GM21390 (cell line): ENCODE data around the gene CFAP161.

ENCODE experiments used
- ATAC-seq: cut with Tn5 transposase; IDR thresholded peaks from one replicate; pipeline ENCODE4 v1.9.1; 2021; ENCODE audit not compliant: unreplicated experiment

Gene CFAP161, protein sequence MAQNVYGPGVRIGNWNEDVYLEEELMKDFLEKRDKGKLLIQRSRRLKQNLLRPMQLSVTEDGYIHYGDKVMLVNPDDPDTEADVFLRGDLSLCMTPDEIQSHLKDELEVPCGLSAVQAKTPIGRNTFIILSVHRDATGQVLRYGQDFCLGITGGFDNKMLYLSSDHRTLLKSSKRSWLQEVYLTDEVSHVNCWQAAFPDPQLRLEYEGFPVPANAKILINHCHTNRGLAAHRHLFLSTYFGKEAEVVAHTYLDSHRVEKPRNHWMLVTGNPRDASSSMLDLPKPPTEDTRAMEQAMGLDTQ

DNA sequence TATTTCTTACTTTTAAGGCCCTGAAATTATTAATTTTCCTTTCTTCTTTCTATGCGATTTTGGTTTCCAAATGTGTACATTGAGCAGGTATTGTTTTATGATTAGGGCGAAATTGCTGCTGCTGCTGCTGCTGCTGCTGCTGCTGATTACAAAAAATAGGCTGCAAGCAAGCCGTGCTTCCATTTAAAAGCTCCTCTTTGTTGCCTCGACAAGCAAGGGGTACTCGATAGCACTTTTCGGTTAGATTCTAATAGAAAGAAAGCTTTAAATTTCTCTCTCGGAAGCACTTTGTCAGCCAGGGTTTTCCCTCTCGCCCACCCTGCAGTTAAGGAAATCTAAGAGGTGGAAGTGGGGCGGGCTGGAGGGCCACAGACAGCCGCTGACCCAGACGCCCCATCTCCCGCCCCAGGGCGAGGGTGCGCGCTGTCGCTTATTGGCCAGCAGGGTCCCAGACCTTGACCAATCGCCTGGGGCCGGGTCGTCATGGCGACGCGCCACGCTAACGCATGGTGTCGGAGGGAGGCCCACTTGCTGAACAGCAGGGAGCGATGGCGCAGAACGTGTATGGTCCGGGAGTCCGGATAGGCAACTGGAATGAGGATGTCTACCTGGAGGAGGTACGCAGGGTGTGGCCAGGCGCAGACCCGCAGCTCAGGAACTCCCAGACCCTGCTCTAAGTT, at the start of gene CFAP161:
CFAP161 (plus strand) TSS at position 489 of the 680 bp plus-strand sequence; CDS start at position 549, 60 bp downstream.
- ATAC-seq: no peak

DNA sequence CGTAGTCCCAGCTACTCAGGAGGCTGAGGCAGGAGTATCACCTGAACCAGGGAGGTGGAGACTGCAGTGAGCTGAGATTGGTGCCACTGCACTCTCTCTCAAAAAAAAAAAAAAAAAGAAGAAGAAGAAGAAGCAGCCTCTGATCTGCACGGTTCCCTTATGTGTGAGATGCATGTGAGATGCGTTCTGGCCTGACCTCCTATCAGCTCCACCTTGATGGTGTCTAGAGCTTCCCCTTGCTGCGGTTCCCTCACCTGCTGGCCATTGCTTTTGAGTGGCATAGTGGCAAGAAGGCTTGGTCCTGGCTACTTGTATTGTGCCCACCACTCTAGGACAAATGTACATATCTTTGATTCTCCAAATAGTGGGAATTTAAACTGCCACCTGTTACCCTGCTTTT, 49.4 kb upstream of the CFAP161 start:
- no peak for ATAC-seq

- ATAC-seq: no peak
These were observed 48.9 kb upstream of the CFAP161 start for GRCh38 chr15:81085213-81085612.

GRCh38 chr15:81085898-81086297, 48.2 kb upstream of the CFAP161 start:
- ATAC-seq: no peak

GRCh38 chr15:81087066-81087465, 47.0 kb upstream of the CFAP161 start:
- no peak for ATAC-seq

DNA sequence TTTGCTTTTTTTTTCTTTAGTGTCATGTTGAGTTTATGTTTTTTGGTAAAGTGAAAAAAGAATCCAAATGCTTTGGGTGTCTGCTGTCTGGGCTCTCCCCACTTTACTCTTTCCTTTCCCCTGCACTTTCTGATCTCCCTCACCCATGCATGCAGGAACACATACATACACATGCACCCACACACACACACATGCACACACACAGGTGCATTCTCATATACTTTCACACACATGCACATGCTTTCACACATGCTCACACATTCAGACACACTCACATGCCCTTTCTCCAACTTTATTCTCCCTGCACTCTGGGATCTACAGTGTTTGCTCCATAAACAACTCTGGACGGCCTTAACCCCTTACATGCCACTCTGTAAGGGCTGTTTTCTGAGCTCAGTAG, 46.4 kb upstream of the CFAP161 start:
- ATAC-seq: no peak

GRCh38 chr15:81088470-81089013, 45.5 kb upstream of the CFAP161 start:
- no peak for ATAC-seq

GRCh38 chr15:81091889-81092558, 42.0 kb upstream of the CFAP161 start:
- no peak for ATAC-seq

DNA sequence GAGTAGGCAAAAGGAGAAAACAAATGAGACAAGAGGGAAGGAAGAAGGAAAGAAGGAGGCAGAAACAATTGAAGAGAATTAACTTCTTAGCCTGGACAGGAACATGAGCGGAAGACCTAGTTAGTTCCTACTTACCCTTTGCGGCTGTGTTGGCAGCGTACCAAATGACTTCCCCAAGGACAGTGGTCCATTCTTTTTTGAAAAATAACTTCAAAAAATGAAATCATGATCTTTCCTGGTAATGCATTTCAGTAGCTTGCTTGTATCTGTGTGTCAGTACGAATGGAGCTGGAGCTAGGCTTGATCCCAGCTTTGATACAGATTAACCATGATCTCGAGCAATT, 41.5 kb upstream of the CFAP161 start:
- no peak for ATAC-seq

DNA sequence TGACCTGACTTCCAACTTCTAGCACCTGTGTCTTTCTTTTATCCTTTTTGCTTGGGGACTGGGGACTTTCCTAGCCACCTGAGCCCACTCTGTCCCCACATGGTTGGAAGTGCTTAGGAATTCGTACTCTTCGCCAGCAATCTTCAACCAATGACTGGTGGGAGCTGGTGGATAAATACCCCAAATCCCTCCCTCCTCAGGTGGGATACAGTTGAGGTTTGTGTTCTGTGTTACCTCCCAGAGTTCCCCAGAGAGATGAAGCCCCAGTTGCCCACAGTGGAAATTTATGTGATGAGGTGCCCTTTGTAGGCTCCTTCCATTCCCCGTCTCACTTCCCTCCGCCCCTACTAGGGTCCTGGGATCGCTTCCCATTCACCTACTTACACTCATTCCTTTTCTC, 40.1 kb upstream of the CFAP161 start:
- no peak for ATAC-seq

DNA sequence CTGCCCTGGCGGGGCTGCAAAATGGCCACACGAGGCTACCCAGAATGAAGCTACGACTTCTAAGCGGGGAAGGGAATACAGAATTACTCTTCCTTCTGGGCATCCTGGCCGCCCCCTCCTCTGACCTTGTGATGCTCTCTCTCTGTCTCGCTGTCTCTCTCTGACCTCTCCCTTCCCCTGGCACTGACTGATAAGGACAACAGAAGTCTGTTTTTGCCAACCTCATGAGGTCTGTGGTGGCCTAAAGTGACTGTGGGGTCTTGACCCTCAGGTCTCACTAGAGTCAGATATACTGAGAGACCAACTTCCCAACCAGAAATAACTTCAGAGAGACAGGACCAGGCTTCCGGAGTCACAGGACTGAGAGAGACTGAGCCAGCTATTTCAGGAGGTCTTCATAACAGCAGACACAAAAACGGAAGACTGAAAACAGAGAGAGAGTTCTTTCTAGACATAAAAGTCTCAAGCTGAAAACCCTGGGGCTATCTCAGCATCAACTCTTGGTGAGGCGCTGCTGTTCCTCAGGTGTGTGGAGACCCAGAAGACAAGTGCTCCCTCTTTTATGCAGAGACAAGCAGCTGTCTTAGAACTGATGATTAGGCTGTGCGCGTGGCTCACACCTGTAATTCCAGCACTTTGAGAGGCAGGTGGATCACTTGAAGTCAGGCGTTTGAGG, 38.2 kb upstream of the CFAP161 start:
- no peak for ATAC-seq

GRCh38 chr15:81096398-81096797, 37.7 kb upstream of the CFAP161 start:
- ATAC-seq: no peak

DNA sequence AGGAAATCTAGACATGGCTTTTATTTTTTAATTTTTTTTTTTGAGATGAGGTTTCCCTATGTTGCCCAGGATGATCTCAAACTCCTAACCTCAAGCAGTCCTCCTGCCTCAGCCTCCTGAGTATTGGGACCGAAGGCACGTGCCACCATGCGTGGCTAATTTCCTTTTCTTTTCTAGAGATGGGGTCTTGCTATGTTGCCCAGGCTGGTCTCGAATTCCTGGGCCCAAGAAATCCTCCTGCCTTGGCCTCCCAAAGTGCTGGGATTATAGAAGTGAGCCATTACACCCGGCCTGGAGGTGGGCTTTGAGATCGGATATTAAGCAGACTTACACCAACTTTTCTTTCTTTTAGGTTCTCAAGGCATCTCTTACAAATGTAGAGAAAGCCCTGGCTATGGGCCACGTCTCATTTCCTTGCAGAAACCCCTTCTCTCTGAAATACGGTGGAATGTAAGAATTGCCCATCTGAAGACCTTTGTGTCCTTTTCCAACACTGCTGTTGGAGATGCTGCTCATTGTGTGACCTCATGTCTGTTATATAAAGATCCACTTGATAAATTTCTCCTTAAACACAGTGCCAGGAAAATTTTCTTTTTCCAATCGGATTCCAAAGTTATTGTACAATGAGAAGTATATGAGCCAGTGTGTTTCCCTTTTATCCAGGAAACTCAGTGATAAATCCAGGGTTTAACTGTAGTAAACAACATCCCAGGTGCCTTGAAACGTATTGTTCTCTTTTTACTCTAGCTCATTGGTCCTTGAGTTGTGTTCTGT, 36.8 kb upstream of the CFAP161 start:
- ATAC-seq: no peak

DNA sequence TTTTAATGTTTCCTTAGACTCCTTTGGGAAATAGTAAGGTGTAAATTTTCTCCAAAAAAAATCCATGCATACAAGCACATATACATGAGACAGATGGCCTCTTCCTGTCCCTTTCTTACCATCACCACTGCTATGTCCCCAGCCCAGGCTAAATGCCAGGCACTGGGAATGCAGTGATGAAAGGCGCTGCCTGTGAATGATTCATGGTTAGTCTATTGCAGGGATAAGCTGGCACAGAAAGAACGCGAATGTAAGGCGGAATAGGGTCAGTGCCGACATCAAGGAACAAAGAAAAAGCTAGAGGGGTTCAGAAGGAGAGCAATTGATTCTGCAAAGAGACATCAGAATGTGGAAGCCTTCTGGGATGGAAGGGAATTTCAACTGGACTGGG, 36.2 kb upstream of the CFAP161 start:
- no peak for ATAC-seq

DNA sequence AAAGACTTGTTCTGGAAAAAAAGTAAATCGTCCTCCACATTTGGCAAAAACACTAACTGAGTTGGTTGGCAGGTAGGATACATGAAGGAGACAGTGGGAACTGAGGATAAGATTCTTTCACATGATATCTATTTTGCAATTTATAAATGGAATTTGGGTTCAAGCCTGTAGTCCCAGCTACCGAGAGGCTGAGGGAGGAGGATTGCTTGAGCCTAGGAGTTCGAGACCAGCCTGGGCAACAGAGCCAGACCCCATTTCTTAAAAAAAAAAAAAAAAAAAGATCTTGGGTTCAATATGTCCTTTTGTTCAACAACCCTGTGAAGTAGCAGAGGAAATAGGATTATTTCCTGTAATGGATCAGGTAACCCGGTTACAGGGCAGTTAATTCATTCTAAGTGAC, 35.7 kb upstream of the CFAP161 start:
- no peak for ATAC-seq

GRCh38 chr15:81098861-81099651, 35.0 kb upstream of the CFAP161 start:
- no peak for ATAC-seq

- no peak for ATAC-seq
These were observed 31.9 kb upstream of the CFAP161 start for GRCh38 chr15:81101894-81102815.

- no peak for ATAC-seq
These were observed 30.2 kb upstream of the CFAP161 start for GRCh38 chr15:81103857-81104256.

DNA sequence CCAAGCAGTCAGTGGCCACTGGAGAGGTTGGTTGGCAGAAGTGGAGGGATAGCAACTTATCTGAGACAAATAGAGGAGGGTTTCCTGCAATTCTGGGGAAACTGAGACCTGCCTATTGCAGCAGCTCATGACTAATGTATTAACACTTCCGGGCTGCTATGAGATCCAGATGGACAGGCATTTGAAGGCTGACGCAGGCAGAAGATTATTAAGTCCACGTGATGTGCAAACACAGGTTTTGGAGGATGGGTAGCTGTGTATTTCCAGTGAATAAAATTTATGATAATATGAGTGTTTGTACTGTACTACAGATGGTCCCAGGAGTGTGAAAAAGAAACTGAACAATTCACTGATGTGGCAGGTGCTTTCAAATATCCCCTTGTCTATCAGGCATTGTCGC, 28.5 kb upstream of the CFAP161 start:
- ATAC-seq: no peak
